ENCODE measurements around the gene FBXW5. TPM values are rescaled to one million over a fixed set of nuclear protein-coding genes. Genes with fewer than 3 reads are reported as not detected.

Gene FBXW5
- total RNA-seq, 1 experiment from 2014 or later: 70.5 TPM

DNA sequence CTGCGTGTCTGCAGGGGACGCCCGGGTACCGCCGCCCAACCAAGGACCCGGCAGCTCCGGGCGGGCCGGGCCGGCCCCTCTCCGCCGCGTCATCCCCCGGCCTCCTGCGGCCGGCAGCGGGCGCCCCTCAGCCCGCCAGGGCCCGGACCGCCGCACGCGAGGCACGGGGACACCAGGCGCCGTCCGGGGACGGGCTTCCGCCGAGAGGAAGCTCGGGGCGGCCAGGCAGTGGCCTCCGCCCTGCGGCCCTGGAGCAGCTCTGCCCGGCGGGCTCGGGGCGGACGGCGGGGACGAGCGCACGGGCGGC lies 373 bp downstream of the FBXW5 start (continued):
- TF ChIP-seq, protein P1, sequence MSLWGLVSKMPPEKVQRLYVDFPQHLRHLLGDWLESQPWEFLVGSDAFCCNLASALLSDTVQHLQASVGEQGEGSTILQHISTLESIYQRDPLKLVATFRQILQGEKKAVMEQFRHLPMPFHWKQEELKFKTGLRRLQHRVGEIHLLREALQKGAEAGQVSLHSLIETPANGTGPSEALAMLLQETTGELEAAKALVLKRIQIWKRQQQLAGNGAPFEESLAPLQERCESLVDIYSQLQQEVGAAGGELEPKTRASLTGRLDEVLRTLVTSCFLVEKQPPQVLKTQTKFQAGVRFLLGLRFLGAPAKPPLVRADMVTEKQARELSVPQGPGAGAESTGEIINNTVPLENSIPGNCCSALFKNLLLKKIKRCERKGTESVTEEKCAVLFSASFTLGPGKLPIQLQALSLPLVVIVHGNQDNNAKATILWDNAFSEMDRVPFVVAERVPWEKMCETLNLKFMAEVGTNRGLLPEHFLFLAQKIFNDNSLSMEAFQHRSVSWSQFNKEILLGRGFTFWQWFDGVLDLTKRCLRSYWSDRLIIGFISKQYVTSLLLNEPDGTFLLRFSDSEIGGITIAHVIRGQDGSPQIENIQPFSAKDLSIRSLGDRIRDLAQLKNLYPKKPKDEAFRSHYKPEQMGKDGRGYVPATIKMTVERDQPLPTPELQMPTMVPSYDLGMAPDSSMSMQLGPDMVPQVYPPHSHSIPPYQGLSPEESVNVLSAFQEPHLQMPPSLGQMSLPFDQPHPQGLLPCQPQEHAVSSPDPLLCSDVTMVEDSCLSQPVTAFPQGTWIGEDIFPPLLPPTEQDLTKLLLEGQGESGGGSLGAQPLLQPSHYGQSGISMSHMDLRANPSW (CRISPR knock-in tag; conservative IDR thresholded peaks at IDR 0.05; ENCODE audit: low read depth): 0 out of 2 replicates have a peak, but pooled peaks have one; percentile 88
- TF ChIP-seq, protein P2, sequence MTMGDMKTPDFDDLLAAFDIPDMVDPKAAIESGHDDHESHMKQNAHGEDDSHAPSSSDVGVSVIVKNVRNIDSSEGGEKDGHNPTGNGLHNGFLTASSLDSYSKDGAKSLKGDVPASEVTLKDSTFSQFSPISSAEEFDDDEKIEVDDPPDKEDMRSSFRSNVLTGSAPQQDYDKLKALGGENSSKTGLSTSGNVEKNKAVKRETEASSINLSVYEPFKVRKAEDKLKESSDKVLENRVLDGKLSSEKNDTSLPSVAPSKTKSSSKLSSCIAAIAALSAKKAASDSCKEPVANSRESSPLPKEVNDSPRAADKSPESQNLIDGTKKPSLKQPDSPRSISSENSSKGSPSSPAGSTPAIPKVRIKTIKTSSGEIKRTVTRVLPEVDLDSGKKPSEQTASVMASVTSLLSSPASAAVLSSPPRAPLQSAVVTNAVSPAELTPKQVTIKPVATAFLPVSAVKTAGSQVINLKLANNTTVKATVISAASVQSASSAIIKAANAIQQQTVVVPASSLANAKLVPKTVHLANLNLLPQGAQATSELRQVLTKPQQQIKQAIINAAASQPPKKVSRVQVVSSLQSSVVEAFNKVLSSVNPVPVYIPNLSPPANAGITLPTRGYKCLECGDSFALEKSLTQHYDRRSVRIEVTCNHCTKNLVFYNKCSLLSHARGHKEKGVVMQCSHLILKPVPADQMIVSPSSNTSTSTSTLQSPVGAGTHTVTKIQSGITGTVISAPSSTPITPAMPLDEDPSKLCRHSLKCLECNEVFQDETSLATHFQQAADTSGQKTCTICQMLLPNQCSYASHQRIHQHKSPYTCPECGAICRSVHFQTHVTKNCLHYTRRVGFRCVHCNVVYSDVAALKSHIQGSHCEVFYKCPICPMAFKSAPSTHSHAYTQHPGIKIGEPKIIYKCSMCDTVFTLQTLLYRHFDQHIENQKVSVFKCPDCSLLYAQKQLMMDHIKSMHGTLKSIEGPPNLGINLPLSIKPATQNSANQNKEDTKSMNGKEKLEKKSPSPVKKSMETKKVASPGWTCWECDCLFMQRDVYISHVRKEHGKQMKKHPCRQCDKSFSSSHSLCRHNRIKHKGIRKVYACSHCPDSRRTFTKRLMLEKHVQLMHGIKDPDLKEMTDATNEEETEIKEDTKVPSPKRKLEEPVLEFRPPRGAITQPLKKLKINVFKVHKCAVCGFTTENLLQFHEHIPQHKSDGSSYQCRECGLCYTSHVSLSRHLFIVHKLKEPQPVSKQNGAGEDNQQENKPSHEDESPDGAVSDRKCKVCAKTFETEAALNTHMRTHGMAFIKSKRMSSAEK (CRISPR knock-in tag; IDR thresholded peaks at IDR 0.05; ENCODE audit: borderline replicate concordance): no peak
- TF ChIP-seq NR3C1 (CRISPR knock-in tag; conservative IDR thresholded peaks at IDR 0.05; ENCODE audit: low read depth): peak; percentile 91; the same call in 1 of the 2 replicates
- TF ChIP-seq NFYB (CRISPR knock-in tag; conservative IDR thresholded peaks at IDR 0.05; ENCODE audit: low read depth): no peak

DNA sequence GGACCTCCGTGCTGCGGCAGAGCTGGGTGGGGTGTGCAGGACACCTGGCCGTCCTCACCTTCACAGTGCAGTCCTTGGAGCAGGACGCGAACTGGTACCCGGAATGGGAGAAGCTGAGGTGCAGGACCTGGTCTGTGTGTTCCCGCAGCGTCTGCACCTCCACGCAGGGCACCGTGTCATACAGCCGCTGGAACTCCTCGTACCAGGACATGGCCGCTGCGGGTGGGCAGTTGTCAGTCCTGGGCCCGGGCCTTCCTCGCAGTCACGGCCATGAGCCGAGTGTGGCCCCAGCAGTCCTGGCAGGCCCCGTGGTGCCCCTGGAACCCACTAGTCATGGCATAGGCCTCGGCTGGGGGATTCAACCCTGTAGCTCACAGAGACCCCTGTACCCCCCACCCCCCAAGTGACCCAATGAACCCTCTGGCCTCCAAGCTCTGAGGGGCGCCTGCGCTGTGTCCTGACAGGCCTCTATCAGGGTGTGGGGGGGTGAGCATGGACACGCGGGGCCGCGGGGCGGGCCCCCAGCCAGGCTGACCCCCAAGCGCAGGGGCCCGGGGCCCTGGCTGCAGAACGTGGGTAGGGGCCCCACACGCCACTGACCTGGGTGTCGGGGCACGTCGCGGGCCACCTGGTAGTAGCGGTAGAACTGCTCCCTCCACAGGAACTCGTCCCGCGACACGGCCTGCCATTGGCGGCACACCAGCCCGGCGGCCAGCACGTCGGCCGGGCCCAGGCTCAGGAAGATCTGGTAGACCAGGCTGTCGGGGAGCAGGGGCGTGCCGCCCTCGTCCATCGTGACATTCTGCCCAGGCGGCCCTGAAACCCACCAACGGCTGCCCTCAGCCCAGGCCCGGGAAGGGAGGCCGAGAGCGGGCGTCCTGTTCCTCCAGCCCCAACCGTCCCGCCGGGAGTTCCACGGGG lies 987 bp downstream of the FBXW5 start:
- peaks cover 11% of the 10 kb centered on the region for H3K4me1 Mint-ChIP-seq
- peaks cover 7% of the 10 kb centered on the region; the same call in 1 of the 2 replicates for H3K36me3 Mint-ChIP-seq
- no peaks in the 10 kb centered on the region for H3K27me3 Mint-ChIP-seq (ENCODE audit: low read depth)
- no peaks in the 10 kb centered on the region for H3K9me3 Mint-ChIP-seq
- H3K27ac Mint-ChIP-seq: no peak overlapping the region
- peak overlapping the region; percentile 67 for H3K4me3 Mint-ChIP-seq
- ChIA-PET CTCF (interaction anchor here (0.6 to 8.7 kb wide), 14 partner anchors 10 to 216 kb away, joined by 3 to 151 read pairs (median 4); partner anchors contain the start of genes ABCA2, AJM1, LCN8 and NPDC1), POLR2A (no interaction called here)
- ATAC-seq: peak; percentile 2; the same call in 1 of the 2 replicates
- DNase-seq (ENCODE audit: low spot score): peak; percentile 49
- TF ChIP-seq TEAD1 (CRISPR knock-in tag; IDR thresholded peaks at IDR 0.05) (0 out of 2 replicates have a peak, but pooled peaks have one; percentile 42), FOXP1 (CRISPR knock-in tag; IDR thresholded peaks at IDR 0.05; ENCODE audit: borderline replicate concordance) (no peak), ZNF671 (CRISPR knock-in tag; IDR thresholded peaks at IDR 0.05) (no peak), ELF4 (CRISPR knock-in tag; IDR thresholded peaks at IDR 0.05; ENCODE audit: low read depth) (no peak), ZNF263 (CRISPR knock-in tag; IDR thresholded peaks at IDR 0.05; ENCODE audit: low read depth) (no peak), NR1H2 (CRISPR knock-in tag; IDR thresholded peaks at IDR 0.05) (no peak)
- TF ChIP-seq, protein P3, sequence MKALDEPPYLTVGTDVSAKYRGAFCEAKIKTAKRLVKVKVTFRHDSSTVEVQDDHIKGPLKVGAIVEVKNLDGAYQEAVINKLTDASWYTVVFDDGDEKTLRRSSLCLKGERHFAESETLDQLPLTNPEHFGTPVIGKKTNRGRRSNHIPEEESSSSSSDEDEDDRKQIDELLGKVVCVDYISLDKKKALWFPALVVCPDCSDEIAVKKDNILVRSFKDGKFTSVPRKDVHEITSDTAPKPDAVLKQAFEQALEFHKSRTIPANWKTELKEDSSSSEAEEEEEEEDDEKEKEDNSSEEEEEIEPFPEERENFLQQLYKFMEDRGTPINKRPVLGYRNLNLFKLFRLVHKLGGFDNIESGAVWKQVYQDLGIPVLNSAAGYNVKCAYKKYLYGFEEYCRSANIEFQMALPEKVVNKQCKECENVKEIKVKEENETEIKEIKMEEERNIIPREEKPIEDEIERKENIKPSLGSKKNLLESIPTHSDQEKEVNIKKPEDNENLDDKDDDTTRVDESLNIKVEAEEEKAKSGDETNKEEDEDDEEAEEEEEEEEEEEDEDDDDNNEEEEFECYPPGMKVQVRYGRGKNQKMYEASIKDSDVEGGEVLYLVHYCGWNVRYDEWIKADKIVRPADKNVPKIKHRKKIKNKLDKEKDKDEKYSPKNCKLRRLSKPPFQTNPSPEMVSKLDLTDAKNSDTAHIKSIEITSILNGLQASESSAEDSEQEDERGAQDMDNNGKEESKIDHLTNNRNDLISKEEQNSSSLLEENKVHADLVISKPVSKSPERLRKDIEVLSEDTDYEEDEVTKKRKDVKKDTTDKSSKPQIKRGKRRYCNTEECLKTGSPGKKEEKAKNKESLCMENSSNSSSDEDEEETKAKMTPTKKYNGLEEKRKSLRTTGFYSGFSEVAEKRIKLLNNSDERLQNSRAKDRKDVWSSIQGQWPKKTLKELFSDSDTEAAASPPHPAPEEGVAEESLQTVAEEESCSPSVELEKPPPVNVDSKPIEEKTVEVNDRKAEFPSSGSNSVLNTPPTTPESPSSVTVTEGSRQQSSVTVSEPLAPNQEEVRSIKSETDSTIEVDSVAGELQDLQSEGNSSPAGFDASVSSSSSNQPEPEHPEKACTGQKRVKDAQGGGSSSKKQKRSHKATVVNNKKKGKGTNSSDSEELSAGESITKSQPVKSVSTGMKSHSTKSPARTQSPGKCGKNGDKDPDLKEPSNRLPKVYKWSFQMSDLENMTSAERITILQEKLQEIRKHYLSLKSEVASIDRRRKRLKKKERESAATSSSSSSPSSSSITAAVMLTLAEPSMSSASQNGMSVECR (CRISPR knock-in tag; IDR thresholded peaks at IDR 0.05; ENCODE audit: borderline replicate concordance): peak; percentile 70; the same call in 1 of the 2 replicates
- TF ChIP-seq, protein P4, sequence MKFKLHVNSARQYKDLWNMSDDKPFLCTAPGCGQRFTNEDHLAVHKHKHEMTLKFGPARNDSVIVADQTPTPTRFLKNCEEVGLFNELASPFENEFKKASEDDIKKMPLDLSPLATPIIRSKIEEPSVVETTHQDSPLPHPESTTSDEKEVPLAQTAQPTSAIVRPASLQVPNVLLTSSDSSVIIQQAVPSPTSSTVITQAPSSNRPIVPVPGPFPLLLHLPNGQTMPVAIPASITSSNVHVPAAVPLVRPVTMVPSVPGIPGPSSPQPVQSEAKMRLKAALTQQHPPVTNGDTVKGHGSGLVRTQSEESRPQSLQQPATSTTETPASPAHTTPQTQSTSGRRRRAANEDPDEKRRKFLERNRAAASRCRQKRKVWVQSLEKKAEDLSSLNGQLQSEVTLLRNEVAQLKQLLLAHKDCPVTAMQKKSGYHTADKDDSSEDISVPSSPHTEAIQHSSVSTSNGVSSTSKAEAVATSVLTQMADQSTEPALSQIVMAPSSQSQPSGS (CRISPR knock-in tag; IDR thresholded peaks at IDR 0.05; ENCODE audit: borderline replicate concordance, low read depth): no peak
- TF ChIP-seq, protein P5, sequence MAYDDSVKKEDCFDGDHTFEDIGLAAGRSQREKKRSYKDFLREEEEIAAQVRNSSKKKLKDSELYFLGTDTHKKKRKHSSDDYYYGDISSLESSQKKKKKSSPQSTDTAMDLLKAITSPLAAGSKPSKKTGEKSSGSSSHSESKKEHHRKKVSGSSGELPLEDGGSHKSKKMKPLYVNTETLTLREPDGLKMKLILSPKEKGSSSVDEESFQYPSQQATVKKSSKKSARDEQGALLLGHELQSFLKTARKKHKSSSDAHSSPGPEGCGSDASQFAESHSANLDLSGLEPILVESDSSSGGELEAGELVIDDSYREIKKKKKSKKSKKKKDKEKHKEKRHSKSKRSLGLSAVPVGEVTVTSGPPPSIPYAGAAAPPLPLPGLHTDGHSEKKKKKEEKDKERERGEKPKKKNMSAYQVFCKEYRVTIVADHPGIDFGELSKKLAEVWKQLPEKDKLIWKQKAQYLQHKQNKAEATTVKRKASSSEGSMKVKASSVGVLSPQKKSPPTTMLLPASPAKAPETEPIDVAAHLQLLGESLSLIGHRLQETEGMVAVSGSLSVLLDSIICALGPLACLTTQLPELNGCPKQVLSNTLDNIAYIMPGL (CRISPR knock-in tag; IDR thresholded peaks at IDR 0.05): no peak
- TF ChIP-seq, protein P6, sequence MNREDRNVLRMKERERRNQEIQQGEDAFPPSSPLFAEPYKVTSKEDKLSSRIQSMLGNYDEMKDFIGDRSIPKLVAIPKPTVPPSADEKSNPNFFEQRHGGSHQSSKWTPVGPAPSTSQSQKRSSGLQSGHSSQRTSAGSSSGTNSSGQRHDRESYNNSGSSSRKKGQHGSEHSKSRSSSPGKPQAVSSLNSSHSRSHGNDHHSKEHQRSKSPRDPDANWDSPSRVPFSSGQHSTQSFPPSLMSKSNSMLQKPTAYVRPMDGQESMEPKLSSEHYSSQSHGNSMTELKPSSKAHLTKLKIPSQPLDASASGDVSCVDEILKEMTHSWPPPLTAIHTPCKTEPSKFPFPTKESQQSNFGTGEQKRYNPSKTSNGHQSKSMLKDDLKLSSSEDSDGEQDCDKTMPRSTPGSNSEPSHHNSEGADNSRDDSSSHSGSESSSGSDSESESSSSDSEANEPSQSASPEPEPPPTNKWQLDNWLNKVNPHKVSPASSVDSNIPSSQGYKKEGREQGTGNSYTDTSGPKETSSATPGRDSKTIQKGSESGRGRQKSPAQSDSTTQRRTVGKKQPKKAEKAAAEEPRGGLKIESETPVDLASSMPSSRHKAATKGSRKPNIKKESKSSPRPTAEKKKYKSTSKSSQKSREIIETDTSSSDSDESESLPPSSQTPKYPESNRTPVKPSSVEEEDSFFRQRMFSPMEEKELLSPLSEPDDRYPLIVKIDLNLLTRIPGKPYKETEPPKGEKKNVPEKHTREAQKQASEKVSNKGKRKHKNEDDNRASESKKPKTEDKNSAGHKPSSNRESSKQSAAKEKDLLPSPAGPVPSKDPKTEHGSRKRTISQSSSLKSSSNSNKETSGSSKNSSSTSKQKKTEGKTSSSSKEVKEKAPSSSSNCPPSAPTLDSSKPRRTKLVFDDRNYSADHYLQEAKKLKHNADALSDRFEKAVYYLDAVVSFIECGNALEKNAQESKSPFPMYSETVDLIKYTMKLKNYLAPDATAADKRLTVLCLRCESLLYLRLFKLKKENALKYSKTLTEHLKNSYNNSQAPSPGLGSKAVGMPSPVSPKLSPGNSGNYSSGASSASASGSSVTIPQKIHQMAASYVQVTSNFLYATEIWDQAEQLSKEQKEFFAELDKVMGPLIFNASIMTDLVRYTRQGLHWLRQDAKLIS (CRISPR knock-in tag; IDR thresholded peaks at IDR 0.05; ENCODE audit: borderline replicate concordance): no peak

Measured in WTC11 (cell line).